Bronchial epithelial cell (primary cell): Measurements from ENCODE around the gene NKAIN2. TPM values are rescaled to one million over a fixed set of nuclear protein-coding genes. Genes with fewer than 3 reads are reported as not detected.

ENCODE experiments used
- DNase-seq: peaks from one replicate; pipeline ENCODE4 v3.0.0-alpha.2; 2010; ENCODE audit warnings: low read depth
- FAIRE-seq: peaks from 2 replicates; lab custom pipeline; 2011; peaks lifted over from hg19 to GRCh38; lab: Jason Lieb, UNC
- H3K27me3 ChIP-seq: 2 replicates; pipeline ENCODE4 v1.5.1; 2011; ENCODE audit warnings: low read length; ENCODE audit not compliant: control insufficient read depth, insufficient read depth
- H3K36me3 ChIP-seq: 2 replicates; pipeline ENCODE4 v1.5.1; 2011; ENCODE audit warnings: low read length; ENCODE audit not compliant: control insufficient read depth, insufficient read depth
- H3K4me3 ChIP-seq: 2 replicates; pipeline ENCODE4 v1.5.1; 2011; ENCODE audit warnings: mild to moderate bottlenecking, low read depth, low read length, control low read depth
- total RNA-seq: library from RNA; depleted of rRNA; stranded (reverse); fragments of >200 nt; gene quantifications from 2 replicates; pipeline ENCODE4 v1.2.1, GENCODE V29; 2014
- TF ChIP-seq, protein P1 (sequence below): IDR thresholded peaks from 2 replicates; pipeline ENCODE4 v1.5.1; 2011; ENCODE audit warnings: mild to moderate bottlenecking, moderate library complexity, low read length, control low read depth, inconsistent platforms; ENCODE audit not compliant: insufficient read depth, severe bottlenecking

NKAIN2 gene
- total RNA-seq, 1 donor from 2014 or later, result under 0.01 TPM

DNA sequence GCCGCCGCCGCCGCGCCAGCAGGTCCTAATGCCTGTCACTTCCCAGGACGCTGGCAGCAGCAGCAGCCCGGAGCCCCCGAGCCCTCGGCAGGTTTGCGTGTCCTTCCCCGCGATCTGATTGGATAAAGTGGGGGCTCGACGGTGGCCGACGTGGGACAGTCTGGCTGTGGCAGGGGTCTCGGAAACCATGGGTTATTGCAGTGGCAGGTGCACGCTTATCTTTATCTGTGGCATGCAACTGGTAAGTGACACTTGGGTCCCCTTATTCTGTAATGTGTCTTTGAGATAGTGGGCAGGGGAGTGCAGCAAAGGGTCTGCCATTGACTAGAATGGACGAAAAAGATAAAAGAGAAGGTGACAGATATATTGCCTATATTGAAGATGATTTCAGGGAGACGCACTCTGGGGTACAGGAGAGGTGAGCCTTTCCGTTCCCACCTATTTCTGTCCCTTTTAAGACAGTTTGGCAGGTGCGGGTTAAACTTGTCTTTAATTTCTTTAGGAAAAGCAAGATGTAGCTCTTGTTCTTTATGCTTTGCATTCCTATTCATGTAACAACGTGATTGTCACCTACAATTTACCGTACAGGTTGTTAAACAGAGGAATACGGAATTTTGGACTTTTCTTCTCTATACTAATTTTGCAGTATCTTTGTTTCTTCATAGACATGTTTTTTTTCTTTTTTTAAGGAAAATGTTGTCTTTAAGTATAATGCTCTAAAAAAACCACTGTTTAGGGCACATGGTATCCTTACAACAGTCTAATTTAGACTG, 535 bp downstream of the NKAIN2 start:
- FAIRE-seq (no peak), DNase-seq (no peak)
- TF ChIP-seq, protein P1, sequence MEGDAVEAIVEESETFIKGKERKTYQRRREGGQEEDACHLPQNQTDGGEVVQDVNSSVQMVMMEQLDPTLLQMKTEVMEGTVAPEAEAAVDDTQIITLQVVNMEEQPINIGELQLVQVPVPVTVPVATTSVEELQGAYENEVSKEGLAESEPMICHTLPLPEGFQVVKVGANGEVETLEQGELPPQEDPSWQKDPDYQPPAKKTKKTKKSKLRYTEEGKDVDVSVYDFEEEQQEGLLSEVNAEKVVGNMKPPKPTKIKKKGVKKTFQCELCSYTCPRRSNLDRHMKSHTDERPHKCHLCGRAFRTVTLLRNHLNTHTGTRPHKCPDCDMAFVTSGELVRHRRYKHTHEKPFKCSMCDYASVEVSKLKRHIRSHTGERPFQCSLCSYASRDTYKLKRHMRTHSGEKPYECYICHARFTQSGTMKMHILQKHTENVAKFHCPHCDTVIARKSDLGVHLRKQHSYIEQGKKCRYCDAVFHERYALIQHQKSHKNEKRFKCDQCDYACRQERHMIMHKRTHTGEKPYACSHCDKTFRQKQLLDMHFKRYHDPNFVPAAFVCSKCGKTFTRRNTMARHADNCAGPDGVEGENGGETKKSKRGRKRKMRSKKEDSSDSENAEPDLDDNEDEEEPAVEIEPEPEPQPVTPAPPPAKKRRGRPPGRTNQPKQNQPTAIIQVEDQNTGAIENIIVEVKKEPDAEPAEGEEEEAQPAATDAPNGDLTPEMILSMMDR, result no peak

DNA sequence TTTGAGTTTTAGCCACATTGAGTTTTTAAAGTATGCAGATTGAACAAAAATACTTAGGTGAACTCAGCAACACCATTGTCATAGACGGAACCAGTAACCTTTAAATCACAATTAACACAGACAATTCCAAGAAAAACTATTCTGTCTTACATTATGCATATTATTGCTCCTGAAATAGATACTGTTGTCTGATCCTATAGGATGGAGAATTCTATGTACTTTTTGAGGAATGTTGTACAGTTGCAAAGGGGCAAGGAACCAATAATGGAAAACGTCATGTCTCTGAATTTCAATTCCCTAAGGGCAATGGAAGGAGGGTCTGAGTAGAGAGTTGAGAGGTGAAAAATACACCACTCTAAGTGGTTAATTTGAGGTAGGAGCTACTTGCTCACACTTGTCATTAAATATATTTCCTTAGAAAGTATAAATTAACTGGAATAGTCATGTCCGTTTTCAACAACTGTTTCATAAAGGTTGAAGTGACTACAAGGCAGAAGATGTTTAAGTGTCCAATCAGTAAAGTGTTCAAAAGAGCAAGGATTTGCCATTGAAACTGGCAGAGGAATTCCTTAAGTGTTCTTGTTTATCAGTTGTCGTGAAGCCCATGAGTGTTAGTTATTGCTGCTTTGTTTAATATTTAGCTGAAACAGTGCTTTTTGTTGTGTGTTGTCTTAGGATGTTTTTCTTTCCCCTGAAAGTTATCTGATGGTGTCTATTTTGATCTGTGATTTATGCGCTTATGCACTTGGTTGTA, 1.3 kb downstream of the NKAIN2 start:
- DNase-seq (no peak), FAIRE-seq (no peak)
- no peaks in the 10 kb centered on the region for H3K36me3 ChIP-seq
- H3K4me3 ChIP-seq, result no peak overlapping the region
- peaks cover 10% of the 10 kb centered on the region for H3K27me3 ChIP-seq
- TF ChIP-seq, protein P1, result no peak

More for the DNA sequence above, 535 bp downstream of the NKAIN2 start:
- no peaks in the 10 kb centered on the region for H3K36me3 ChIP-seq
- H3K27me3 ChIP-seq, result peaks cover 10% of the 10 kb centered on the region
- peak overlapping the region; percentile 10 for H3K4me3 ChIP-seq

DNA sequence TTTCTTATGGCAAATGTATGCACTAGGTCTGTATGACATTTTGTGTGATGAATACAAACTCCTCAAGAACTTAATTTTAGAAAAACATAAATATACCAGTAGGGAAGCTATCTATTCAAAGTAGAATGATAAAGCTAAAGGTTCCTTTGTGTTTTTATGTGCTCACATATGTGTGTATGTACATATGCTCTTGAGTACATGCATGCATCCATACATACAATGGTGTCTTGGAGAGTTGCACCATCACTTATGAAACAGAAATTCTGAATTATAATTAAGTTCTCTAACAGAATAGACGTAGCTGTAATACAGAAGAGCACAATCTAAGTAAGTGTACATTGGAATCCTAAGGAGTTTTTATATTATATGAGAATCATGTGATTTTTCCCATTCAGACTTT, 2.3 kb downstream of the NKAIN2 start:
- Histone ChIP-seq H3K36me3 (no peaks in the 10 kb centered on the region), H3K4me3 (no peak overlapping the region), H3K27me3 (peaks cover 10% of the 10 kb centered on the region)
- DNase-seq, result no peak
- TF ChIP-seq, protein P1, result no peak
- no peak for FAIRE-seq

DNA sequence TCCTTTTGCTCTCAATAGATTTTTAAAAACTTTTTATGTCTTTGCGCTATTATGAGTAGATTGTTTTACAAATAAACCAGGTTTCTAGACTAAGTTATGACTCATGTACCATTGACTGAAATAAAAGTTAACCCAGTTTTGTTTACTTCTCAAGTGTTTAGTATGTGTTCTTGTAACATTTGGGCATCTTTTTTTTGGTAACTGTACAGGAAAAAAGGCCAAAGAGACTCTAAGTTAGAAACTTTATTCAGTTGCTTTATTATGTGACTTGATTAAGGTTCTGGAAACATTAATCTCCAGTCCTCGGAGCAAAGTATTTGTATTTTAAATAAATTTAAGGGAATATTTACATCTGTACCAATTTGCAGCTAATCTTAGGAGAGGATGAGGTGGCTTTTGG, 2.9 kb downstream of the NKAIN2 start:
- DNase-seq, result no peak
- H3K27me3 ChIP-seq, result peaks cover 10% of the 10 kb centered on the region
- FAIRE-seq, result no peak
- TF ChIP-seq, protein P1, result no peak
- H3K36me3 ChIP-seq, result no peaks in the 10 kb centered on the region
- no peak overlapping the region for H3K4me3 ChIP-seq

DNA sequence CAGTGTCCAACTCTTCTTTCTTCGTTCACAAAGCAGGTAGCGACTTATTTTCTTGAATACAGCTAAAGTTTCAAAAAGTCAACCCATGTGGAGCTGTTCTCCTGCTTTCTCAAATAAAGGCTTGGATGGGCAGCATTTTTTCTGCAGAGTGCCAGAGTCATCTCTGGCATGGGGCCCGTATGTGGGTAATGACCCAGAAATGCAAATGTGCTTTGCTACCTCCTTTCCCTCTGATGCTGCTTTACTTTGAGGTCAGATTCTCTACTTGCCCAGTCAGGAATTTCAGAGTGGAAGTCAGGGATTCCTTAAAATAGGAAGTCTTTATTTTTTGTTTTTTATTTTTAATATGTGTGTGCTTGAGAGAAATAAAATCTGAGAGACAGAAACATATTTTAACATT, 4.9 kb downstream of the NKAIN2 start:
- H3K36me3 ChIP-seq, result no peaks in the 10 kb centered on the region
- H3K4me3 ChIP-seq, result no peak overlapping the region
- TF ChIP-seq, protein P1, result no peak
- H3K27me3 ChIP-seq, result peaks cover 10% of the 10 kb centered on the region
- no peak for FAIRE-seq
- peak; percentile 47 for DNase-seq
